Ascending aorta (tissue), 2 donors: ENCODE measurements around the gene NR1H4. TPM values are rescaled to one million over a fixed set of nuclear protein-coding genes. Genes with fewer than 3 reads are reported as not detected.

Experiments
- DNase-seq, 2 donors: peaks; one replicate each; pipeline ENCODE4 v3.0.0-alpha.2; 2019; ENCODE audit warnings: low spot score in 2 of 2
- H3K27ac ChIP-seq, 2 donors: fragments of 200-600 bp; sonication (generic); one replicate each; pipeline ENCODE4 v1.5.1; 2016 to 2017; ENCODE audit warnings: mild to moderate bottlenecking in 1 of 2
- H3K27me3 ChIP-seq: fragments of 200-600 bp; sonication (generic); one replicate; pipeline ENCODE4 v1.5.1; 2017
- H3K36me3 ChIP-seq, 2 donors: fragments of 200-600 bp; sonication (generic); one replicate each; pipeline ENCODE4 v1.5.1; 2016
- H3K4me1 ChIP-seq, 2 donors: fragments of 200-600 bp; sonication (generic); one replicate each; pipeline ENCODE4 v1.5.1; 2016 to 2017; ENCODE audit warnings: mild to moderate bottlenecking in 1 of 2
- H3K4me3 ChIP-seq, 2 donors: fragments of 200-600 bp; sonication (generic); one replicate each; pipeline ENCODE4 v1.5.1; 2016 to 2017; ENCODE audit warnings: mild to moderate bottlenecking in 1 of 2
- H3K9me3 ChIP-seq, 2 donors: fragments of 200-600 bp; sonication (generic); one replicate each; pipeline ENCODE4 v1.5.1; 2016
- intact Hi-C: fragments of 100-400 bp; cut with DNase I; formaldehyde crosslinking; loops from one replicate; pipeline ENCODE4 v1.15.1; 2023
- total RNA-seq: library from RNA; depleted of rRNA; stranded (reverse); fragments of >200 nt; gene quantifications from one replicate; pipeline ENCODE4 v1.1.0, GENCODE V29; 2016
- TF ChIP-seq, protein P1 (sequence below), 3 experiments: fragments of 200-600 bp in 2 of 3; fragments of 450-650 bp in 1 of 3; sonication (generic) in 2 of 3; IDR thresholded peaks; one replicate each; pipeline ENCODE4 v1.5.1; 2016 to 2019; ENCODE audit warnings: antibody characterized with exemption in 3 of 3, mild to moderate bottlenecking in 1 of 3, moderate library complexity in 1 of 3

NR1H4 gene
- total RNA-seq, 1 donor from 2014 or later = 0.32 TPM

DNA sequence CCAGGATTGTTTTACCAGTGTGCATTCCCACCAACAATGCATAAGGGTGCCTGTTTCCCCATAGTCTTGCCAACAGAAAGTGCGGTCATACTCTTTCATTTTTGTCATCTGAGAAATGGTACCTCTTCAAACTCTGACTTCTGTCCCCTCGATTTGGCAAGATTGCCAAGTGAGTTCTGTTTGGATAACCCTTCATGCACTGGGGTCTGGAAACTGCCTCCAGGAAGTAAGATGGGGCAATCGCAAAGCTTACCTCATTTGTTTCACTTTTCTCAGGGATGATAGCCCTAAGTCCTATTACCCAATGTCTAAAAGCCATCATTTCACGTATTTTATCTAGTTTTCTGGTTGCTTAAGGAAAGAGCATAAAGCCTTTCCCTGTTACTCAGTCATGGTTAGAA, 28.6 kb upstream of the NR1H4 start:
- H3K36me3 ChIP-seq = no peaks in the 10 kb centered on the region
- H3K9me3 ChIP-seq = no peaks in the 10 kb centered on the region
- no peak overlapping the region for H3K4me3 ChIP-seq
- no peaks in the 10 kb centered on the region for H3K4me1 ChIP-seq
- intact Hi-C loops = no loop called here
- TF ChIP-seq, protein P1, sequence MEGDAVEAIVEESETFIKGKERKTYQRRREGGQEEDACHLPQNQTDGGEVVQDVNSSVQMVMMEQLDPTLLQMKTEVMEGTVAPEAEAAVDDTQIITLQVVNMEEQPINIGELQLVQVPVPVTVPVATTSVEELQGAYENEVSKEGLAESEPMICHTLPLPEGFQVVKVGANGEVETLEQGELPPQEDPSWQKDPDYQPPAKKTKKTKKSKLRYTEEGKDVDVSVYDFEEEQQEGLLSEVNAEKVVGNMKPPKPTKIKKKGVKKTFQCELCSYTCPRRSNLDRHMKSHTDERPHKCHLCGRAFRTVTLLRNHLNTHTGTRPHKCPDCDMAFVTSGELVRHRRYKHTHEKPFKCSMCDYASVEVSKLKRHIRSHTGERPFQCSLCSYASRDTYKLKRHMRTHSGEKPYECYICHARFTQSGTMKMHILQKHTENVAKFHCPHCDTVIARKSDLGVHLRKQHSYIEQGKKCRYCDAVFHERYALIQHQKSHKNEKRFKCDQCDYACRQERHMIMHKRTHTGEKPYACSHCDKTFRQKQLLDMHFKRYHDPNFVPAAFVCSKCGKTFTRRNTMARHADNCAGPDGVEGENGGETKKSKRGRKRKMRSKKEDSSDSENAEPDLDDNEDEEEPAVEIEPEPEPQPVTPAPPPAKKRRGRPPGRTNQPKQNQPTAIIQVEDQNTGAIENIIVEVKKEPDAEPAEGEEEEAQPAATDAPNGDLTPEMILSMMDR (IDR thresholded peaks at IDR 0.05) = no peak
- no peak overlapping the region for H3K27ac ChIP-seq
- DNase-seq = no peak
- no peaks in the 10 kb centered on the region for H3K27me3 ChIP-seq

DNA sequence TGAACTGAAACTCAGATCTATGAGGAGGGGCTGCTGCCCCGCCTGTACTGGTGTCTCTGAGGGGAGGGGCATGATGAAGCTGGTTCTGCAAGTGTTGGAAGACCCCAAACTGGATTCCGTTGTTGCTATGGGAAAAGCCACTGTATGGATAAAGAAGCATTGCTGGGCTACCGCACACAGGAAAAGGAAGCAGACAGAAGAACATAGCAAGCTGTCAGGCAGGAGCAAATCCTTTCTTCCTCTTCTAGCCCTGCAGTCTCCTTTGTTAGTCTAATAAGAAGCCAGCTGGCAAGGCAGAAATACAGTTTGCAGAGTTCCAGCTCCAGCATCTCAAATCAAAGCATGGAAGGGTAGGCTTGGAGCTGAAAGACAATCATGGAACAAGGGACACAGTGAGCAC, 26.3 kb upstream of the NR1H4 start:
- TF ChIP-seq, protein P1 (IDR thresholded peaks at IDR 0.05) = no peak
- Histone ChIP-seq H3K4me1 (no peaks in the 10 kb centered on the region), H3K4me3 (no peak overlapping the region), H3K36me3 (no peaks in the 10 kb centered on the region), H3K27me3 (no peaks in the 10 kb centered on the region), H3K9me3 (no peaks in the 10 kb centered on the region), H3K27ac (no peak overlapping the region)
- intact Hi-C loops = no loop called here
- DNase-seq = no peak

DNA sequence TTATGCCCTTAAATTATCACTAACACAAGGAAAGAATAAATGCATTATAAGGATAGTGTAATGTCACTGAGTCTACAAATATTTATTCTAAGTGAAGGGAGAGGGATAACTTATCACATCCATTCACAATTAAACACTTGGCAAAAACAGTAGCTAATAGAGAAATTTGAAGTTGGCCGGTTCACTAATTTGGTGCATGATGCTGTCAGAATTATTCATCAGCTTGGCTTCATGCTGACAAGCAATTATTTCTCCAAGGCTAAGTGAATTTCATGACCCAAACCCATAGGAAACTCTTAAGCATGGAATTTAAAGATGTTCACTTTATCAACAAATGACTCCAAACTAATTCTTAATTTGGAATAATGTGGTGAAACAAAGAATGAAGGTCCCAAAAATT, 25.0 kb upstream of the NR1H4 start:
- H3K27me3 ChIP-seq = no peaks in the 10 kb centered on the region
- H3K36me3 ChIP-seq = no peaks in the 10 kb centered on the region
- TF ChIP-seq, protein P1 (IDR thresholded peaks at IDR 0.05) = no peak
- H3K27ac ChIP-seq = no peak overlapping the region
- no peaks in the 10 kb centered on the region for H3K9me3 ChIP-seq
- no peak for DNase-seq
- intact Hi-C loops = no loop called here
- no peak overlapping the region for H3K4me3 ChIP-seq
- no peaks in the 10 kb centered on the region for H3K4me1 ChIP-seq

DNA sequence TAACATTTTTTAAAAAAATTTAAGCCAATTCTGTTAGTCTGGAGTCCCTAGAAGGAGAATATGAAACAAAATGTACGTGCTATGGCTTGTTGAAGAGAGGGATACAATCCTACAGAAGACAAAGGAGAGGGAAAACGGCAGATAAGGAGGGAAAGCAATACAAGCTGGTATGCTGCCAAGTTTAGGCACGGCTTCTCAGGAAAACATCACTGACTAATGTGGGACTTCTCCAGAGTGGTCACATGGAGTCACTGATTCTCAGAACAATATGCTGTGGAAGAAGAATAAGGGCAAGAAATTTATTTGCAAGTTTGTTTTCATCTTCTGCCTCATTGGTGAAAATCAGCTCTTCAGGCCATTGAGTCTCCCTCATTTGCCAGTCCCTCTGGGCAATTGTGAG, 22.9 kb upstream of the NR1H4 start:
- no peaks in the 10 kb centered on the region for H3K9me3 ChIP-seq
- no peak overlapping the region for H3K27ac ChIP-seq
- no peak overlapping the region for H3K4me3 ChIP-seq
- DNase-seq = no peak
- no peaks in the 10 kb centered on the region for H3K36me3 ChIP-seq
- no peaks in the 10 kb centered on the region for H3K27me3 ChIP-seq
- TF ChIP-seq, protein P1 (IDR thresholded peaks at IDR 0.05) = no peak
- H3K4me1 ChIP-seq = no peaks in the 10 kb centered on the region
- intact Hi-C loops = no loop called here

DNA sequence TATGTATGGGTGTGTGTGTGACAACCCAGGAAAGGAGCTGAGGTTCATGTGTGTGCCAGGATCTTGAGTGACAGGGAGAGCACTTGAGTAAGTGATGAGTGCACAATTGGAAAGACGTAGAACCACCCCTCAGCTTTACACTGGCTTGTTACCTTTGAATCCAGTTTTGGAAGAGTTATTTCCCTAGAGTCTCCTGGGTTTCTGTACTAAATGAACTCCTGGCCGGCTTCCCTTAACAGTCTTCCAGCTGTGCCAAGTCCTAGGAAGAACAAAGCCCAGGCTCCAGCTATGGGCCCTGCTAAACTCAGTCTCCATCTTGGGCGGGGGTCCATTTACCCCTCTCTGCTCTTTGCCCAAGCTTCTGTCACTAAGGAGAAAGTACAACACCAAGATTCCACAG, 19.7 kb upstream of the NR1H4 start:
- Histone ChIP-seq H3K27me3 (no peaks in the 10 kb centered on the region), H3K27ac (no peak overlapping the region), H3K4me3 (no peak overlapping the region), H3K4me1 (no peaks in the 10 kb centered on the region), H3K36me3 (no peaks in the 10 kb centered on the region), H3K9me3 (no peaks in the 10 kb centered on the region)
- TF ChIP-seq, protein P1 (IDR thresholded peaks at IDR 0.05) = no peak
- intact Hi-C loops = no loop called here
- no peak for DNase-seq

DNA sequence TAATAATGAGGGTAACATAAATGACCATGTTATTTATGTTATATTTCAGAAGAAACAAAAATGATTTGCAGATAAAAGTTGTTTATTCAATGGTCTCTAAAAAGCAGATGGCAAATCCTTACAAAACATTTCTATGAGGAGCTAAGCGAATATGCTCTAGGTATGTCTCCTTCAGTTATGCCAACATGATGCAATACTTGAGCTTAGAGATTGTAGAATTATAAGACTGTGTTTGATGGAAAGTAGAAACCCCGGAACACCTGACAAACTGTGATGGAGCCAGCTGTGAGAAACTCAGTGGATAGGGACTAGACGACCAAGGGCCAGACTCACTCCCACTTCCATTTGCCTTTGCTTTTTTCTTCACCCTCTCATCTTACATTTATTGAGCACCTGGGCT, 17.8 kb upstream of the NR1H4 start:
- H3K4me1 ChIP-seq = no peaks in the 10 kb centered on the region
- intact Hi-C loops = no loop called here
- H3K27ac ChIP-seq = no peak overlapping the region
- H3K4me3 ChIP-seq = no peak overlapping the region
- no peaks in the 10 kb centered on the region for H3K27me3 ChIP-seq
- TF ChIP-seq, protein P1 (IDR thresholded peaks at IDR 0.05) = no peak
- no peaks in the 10 kb centered on the region for H3K36me3 ChIP-seq
- H3K9me3 ChIP-seq = no peaks in the 10 kb centered on the region
- no peak for DNase-seq
